Esophagus mucosa (tissue), 1 donor: ENCODE results near the gene TMEM59. TPM values are rescaled to one million over a fixed set of nuclear protein-coding genes. Genes with fewer than 3 reads are reported as not detected.
A peak's percentile ranks its signal among the peaks of the same experiment; 100 is the strongest.
"Not testable (repeated sequence)": the region's sequence is repeated elsewhere in the genome, so short reads cannot be mapped to it uniquely, and the experiment has no call there.

Experiments used
- ATAC-seq: fragments of 200-7000 bp; cut with Tn5 transposase; one replicate; pipeline ENCODE4 v1.9.1; 2020
- total RNA-seq: library from RNA; stranded (reverse); gene quantifications from one replicate; pipeline ENCODE4 v1.2.4, GENCODE V29; 2023
- donor health status: DM: yes; HTN: yes; CAD: no.

Gene TMEM59, protein sequence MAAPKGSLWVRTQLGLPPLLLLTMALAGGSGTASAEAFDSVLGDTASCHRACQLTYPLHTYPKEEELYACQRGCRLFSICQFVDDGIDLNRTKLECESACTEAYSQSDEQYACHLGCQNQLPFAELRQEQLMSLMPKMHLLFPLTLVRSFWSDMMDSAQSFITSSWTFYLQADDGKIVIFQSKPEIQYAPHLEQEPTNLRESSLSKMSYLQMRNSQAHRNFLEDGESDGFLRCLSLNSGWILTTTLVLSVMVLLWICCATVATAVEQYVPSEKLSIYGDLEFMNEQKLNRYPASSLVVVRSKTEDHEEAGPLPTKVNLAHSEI
- total RNA-seq: 255 TPM

DNA sequence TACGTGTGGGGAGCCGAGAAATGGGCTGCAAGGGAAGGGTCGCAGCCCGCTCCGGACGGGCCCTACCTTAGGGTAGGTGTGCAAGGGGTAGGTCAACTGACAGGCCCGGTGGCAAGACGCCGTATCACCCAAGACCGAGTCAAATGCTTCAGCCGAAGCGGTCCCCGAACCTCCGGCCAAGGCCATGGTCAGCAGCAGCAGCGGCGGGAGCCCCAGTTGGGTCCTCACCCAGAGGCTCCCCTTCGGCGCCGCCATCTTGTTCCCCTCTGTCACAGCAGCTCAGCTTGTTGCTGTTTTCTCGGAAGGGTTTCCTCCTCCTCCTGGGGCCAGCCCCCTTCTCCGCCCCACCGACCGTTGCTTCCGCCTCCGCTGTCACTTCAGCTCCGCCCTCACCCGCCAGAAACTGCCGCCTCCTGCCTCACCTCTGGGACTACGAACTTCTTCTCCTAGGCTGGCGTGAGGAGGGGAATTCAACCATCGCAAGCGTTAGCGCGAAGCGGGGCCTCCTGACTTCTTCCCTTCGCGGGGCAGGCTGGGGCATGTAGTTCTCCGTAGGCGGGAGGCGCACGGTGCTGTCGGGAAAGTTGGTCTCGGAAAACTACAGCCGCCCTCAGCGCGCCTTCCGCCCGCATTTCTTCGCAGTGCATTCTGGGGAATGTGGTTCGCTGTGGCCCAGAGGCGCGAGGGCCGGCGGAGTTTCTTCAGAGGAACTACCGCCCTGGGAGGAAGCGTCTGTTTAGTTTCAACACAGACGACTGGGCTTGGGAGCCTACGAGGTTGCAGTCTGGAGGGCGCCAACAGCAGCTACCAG is at the start of gene TMEM59, which contains the start of gene TCEANC2:
Gene TMEM59, minus strand, starts transcription at position 271 of the 811 bp plus-strand sequence. Its CDS starts 16 bp downstream, at position 255.
Gene TCEANC2, plus strand, starts transcription at position 675 of the 811 bp plus-strand sequence. CDS start 815 bp downstream, outside the sequence.
- peak; percentile 96 for ATAC-seq

DNA sequence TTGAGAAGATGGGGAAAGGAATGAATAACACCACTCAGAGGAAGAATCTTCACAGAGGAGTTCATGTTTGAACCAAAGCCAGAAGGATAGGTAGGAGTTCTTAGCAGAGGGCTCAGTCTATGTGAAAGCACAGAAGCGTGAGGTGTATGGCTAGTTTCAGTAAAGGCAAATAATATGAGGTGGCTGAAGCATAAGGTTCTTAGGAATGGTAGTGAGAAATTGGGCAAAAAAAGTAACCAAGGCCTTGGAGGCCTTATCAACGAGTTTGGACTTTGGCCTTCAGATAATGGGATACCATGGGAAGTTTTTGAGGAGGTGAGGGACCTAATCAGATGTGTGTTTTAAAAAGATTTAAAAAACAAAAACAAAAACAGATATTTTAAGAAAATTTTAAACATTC is 47.5 kb upstream of the TMEM59 start:
- ATAC-seq: no peak

DNA sequence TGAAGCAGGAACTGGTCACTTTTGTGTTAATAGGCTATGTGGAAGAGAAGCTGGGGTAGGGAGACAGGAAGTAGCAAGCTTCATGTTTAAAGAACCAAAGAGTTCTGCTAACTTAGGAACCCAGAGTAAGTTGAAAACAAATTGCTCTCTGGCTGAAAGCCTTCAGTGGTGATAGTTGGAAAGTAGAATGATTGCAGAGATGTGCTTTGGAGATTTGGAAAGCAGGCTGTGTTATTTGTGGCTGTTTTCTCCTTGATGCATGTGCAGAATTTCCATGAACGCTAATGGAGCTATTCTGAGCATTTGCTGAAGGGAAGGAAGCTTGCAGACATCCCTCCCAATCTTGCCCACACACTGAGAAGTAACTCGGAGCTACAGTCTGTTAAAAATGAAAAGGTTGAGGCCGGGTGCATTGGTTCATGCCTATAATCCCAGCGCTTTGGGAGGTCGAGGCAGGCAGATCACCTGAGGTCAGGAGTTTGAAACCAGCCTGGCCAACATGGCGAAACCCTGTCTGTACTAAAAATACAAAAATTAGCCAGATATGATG is 46.1 kb upstream of the TMEM59 start:
- ATAC-seq: no peak

DNA sequence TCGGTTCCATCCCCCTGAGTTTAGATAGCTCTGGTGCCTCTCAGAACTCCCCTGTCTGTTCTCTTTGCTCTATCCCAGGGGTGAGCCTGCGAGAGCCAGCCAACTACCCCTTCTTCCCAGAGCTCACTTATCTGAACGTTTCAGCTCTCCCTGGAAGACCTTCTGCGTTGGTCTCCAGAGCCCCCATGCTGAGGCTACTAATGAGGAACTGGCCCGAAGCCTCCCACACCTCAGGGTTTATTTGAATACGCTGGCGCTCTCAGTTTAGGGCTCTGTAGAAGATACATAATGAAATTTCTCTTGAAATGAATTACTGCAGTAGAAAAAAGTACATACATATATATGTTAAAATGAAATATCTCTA is 43.9 kb upstream of the TMEM59 start:
- no peak for ATAC-seq

DNA sequence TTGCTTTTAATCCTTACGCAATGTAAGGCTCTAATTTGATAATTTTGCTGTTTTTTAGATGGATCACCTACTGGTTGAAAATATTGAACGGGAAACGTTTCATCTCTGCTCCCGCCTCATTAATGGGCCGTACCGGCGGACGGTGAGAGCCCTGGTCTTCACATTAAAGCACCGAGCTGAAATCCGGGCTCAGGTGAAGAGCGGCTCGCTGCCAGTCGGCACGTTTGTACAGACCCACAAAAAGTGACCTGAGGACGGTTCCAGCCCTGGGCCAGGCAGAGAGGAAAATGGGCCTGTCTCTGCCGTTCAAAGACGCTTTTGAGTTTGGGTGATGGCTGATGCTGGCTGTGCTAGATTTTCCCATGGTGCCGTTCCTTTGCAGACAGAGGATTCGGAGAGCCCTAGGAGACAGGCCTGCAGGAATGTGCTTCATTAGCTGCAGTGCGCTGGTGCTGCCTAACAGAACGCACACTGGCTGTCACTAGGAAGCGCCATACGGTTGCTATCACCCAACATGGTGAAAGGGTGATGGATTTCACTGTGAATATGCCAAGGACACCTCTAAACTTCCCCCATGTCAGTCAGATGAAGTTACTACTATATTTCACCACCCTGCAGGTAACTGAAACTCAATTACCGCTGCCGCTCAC is 43.3 kb upstream of the TMEM59 start:
- no peak for ATAC-seq

DNA sequence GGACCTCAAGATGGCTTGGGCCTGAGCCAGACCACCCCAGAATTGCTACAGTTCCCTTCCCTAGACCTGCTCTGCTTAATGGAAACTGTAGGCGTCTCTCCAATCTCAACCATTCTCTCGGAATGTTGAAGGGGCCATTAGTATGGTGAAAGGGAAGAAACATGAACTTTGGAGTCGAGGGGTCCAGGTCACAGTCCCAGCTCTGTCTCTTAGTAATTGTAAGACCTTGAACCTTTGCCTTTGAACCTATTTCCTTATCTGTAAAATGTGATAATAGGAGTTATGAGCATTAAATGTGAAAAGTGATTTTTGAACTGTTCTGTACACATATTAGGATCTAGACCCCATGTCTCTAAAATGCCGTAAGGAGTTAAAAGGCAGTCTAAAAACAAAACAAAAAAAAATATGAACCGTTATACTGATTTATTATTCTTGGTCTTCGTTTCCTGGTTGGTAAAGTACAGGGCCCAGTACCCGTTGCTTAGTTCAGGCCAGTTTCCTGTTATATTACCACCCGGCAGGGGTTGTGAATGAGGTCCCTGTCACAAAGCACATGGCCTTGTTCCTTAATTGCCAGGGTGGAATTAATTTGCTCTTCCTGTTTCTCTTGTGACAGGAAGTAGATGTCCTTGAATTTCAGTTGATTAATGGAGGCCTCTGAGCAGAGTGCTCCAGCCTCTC is 42.7 kb upstream of the TMEM59 start:
- no peak for ATAC-seq

DNA sequence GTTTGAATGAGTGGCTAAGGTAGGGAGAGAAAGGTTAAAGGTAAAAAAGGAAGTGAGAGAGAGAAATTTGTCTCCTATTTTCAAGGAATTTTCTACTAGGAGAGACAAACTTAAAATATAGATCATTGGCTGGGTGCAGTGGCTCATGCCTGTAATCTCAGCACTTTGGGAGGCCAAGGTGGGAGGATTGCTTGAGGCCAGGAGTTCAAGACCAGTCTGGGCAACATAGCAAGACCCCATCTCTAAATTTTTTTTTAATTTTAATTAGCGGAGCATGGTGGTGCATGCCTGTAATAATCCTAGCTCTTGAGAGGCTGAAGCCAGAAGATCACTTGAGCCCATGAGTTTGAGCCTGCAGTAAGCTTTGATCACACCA is 41.7 kb upstream of the TMEM59 start:
- not testable (repeated sequence) for ATAC-seq

DNA sequence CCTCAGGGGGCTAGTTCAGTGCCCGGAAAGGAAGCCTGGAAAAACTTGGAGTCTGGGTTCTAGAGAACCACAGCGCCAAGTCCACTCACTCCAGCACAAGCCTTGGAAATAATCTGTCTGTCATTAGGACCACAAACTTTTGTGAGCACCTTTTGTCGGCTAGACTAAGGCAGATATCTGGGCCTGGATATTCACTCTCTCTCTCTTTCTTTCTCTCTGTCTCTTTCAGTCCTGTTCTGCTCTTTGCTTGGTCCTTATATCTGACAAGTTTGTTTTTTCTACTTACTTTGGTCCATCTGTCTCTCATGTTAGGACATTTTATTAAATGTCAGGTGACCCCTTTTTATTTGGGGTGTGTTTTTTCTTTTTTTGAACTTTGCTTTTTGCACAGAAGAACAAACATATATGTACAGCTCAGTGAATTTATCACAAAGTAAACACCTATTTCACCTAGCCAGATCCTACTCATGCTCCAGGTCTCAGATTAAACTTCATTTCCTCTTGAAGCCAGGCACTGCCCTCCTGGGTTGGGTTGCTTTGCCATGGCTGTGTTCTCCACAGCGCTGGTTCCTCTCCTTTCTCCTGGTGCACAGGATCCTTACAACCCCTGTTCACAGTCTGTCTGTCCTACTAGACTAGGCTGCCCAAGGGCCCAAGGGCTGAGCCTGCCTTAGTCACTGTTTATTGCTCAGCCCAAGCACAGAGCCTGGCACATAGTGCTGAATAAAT is 41.2 kb upstream of the TMEM59 start:
- no peak for ATAC-seq

DNA sequence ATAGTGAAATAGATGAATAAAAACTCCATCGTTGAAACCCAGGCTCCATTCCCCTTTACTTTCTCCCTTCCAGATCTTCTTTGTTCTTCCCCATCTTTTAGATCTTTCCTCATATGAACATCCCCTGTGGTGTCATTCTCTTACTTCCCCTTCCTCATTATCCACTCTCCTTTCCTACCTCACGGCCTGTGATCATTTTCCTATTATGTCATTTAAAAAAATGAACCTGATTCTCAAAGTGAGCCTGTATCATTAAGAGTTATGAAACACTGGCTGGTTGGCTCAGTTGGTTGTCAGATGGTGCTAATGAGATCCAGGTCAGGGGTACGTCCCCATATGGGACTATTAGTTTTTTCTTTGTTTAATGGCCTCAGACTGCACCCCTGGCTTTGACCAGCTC is 38.7 kb upstream of the TMEM59 start:
- ATAC-seq: no peak

DNA sequence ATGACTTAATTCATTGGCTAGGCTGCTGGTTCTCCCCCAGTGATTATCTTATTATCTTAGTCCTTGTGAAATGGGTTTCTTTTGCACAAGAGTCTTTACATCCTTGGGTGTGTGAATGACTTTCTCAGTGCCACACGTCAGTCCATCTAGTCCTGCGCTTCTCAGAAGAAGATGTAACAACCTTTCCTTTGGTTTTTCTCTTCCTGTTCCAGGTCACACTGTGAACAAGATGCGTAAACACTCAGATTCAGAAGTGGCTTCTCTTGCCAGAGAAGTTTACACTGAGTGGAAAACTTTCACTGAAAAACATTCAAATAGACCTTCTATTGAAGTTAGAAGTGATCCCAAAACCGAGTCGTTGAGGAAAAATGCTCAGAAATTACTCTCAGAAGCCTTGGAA is 35.4 kb upstream of the TMEM59 start:
- ATAC-seq: no peak

DNA sequence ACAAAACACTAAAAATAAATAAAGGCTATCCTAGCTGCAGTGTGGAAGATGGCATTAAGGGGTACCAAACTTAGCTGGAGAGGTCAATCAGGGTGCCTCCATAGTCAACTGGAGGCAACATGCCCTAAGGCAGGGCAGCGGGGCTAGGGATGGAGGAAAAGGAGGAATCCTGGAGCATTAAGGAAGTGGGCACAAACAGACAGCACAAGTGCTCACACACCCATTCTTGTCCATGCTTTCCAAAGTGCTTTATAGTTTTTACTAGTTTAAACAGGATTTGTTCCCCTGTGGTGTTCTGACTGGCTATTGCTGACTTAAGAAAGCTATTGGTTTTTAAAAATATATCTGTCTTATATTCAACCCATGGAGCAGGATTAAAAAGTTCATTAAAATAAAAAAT is 33.8 kb upstream of the TMEM59 start:
- ATAC-seq: no peak

DNA sequence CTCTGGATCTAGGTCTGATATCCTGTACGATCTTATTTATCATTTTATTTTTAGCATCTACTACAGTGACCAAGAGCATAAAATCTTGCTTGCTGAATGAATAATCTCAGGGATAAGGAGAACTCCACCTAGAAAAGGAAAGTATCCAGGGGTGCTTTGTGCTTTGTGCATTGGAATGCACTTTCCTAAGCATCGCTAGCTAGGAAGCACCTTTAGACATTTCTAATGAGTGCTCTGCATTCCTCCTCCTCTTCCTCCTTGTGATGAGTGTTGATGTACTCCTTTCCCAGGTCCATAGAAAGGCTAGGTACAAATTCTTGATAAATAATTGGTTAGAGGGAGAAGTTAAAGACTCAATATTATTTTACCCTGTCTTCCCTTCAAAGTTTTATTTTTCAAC is 31.8 kb upstream of the TMEM59 start:
- ATAC-seq: no peak

DNA sequence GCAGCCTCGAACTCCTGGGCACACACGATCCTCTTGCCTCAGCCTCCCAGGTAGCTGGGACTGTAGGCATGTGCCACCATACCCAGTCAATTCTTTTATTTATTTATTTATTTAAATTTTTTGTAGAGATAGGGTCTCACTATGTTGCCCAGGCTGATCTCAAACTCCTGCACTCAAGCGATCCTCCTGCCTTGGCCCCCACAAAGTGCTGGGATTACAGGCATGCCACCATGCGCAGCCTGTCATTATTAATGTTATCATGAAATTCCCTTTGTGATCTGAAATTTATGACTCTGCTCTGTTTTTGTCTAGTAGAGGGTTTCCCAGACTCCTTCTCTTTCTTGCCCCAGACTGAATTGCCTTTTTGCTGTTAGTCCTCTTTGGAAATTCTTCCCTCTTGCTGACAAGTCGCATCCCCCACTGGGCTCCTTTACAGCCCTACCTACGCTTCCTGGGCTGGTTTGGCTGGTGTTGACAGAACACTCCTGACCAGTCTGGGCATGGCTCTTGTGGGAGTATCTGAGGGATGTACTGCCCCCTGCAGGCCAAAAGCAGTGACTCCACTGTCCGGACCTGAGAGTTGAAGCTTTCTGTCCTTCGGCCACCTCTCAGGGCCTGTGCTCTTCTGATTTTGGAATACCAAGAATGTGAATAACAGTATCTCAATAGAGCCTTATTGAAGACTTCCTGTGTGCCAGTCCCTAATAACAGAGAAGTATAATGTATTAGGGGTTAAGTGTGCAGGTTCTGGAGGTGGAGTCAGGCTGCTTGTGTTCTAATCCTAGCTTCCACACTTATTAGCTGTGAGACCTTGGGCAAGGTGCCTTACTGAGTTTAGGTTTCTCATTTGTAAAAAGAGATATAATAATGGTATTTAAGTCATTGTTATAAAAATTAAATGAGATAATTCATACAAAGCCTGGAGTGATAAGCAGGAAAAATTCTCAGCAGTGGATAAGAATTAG is 28.6 kb upstream of the TMEM59 start:
- peak; percentile 97 for ATAC-seq

DNA sequence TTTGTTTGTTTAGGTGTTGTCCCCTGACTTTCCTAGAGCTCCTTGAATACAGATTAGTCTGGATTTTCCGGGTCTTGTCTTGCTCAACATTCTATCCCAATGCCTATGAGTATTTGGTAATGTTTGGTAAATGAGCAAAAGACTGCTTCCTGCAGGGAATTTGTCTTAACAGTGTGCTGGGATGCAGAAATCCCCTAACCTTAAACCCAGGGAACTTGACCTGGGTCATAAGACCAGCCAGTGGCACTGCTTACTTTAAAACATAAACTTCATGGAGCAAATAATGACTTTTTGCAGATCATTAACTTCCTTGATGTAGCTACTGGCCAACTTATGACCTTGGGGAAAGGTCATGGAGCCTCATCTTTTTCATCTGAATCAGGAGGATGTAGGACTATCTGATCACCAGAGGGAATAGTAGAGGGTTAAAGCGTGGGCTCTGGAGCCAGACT is 27.6 kb upstream of the TMEM59 start:
- ATAC-seq: no peak

DNA sequence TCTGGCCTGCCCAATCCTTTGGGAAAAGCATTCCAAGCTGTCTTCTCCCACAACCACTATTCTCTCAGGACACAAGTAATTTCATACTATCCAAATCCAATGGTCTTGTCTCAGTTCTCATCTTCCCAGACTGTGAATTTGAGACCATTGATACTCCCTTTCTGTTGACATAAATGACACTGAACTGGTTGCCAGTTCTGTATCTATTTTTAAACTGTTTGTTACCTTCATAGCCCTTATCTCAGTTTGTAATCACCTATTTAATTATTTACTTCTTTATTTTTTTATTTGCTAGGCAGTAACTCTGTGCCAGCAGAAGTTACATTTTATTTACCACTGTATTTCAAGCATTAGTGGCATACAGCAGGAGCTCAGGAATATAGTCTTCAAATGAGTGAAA is 24.4 kb upstream of the TMEM59 start:
- no peak for ATAC-seq

DNA sequence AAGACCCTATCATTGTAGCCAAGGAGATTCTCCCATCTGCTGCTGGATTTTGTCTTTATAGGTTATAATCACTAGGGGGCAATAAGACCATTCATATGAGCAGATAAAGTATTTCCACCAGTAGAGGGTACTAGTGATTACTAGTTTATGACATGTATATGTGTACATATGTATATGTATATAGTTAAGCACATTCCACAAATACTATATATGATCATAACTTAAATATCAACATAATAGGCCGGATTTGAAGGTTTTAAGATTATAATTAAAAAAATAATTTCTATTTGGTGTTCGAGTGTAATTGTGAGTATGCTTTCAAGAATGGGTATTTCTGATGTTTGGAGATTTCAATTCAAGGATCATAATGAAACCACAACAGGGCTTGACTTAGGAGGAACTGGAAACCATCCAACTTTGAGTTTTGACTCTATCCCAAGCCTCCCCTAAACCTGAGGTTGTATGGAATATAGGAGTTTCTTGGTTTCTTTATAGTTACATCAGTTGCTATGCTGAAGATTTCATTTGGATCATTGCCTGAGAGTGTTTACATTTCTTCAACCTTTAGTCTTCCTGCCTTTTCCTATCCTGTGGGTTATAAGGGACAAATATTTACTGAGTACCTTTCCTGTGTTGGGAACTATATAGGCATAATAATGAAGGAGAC is 17.3 kb upstream of the TMEM59 start:
- peak; percentile 78 for ATAC-seq

DNA sequence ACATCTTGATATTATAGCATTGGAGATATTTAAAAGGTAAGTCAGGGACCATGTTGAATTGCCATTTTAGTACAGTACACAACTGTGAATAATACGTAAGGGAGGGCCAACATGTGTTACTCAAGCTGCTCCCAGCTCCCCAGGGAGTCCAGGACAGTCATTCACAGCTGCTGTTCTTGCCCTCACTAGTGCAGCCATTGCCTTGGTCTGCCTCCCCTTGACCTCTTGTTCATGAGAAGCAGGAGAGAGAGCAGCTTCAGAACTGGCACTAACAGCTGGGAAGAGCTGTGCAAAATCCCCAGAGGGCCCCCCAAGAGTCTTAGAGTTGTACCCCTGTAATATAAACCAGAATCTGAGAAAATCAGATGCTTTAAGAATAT is 16.8 kb upstream of the TMEM59 start:
- ATAC-seq: no peak

DNA sequence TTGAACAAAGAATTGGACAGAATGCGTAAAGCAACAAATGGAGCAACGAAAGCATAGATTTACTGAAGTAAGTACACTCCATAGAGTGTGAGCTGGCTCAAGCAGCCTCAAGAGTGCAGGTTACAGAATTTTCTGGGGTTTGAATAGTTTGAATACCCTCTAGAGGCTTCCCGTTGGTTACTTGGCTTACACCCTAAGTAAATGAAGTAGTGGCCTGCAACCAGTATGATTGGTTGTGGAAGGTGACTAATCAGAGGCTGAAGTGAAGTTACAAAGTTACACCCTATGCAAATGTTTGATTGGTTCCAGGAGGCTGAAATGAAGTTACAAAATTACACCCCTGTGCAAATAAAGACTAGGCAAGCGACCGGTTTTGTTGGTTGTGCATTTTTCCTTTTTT is 11.3 kb upstream of the TMEM59 start:
- peak; percentile 79 for ATAC-seq

DNA sequence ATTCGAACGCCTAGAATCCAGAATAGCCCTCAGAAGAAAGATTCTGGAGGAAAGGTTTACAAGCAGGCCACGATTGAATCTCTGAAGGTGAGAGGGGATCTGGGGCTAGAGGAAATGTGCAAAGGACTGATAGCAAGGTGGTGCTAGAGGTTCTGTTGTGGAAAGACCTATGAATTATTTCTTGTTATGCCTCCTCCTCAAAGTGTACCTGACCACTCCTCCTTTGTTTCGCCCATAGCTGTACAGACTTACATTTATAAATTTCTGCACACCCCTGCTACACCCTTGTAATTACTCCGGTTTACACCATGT is 1.4 kb upstream of the TMEM59 start:
- ATAC-seq: no peak

DNA sequence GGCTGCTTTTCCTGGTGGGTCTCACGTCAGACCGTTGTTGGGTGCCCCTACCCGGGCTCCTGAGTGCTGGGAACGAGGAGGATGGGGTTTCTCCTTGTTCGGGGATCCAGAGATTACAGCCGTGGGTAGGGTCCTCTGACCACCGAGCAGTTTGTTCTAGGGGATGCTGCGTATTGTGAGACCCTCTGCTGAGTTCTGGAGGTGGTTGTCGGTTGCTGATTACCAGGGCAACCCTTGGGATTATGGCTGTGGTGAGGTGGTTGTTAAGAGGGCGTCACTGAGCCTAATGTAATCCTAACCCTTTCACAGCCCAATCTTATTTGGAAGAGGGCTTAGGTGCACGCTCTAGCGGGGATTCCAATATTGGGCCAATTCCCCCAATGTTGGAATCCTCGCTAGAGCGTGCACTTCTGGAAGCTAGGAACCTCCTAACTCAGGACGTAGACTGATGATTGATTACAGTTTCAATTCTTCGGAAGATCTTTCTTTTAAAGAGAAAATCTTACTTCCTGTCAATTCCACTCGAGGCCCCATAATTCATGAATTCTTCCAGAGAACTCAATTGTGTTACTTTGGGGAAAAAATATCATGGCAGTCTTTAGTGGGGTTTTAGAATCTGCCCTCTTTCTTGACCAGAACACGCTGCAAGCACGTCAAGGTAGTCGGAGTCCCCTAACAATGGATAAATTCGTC is 887 bp upstream of the TMEM59 start:
- ATAC-seq: peak; percentile 5
